SK-N-SH (cell line): ENCODE results near the gene CFDP1. TPM values are rescaled to one million over a fixed set of nuclear protein-coding genes. Genes with fewer than 3 reads are reported as not detected.

ENCODE experiments used
- CTCF ChIA-PET: fragments of 300-600, 350-600 bp; formaldehyde crosslinking; extraction: SDS; loops from one replicate; lab custom pipeline; 2021; lab: Yijun Ruan, JAX
- POLR2A ChIA-PET: fragments of 350-600 bp; sonication (Branson Sonifier 250); formaldehyde crosslinking; extraction: SDS; loops from one replicate; lab custom pipeline; 2020; ENCODE audit warnings: antibody characterized with exemption, inconsistent platforms; lab: Yijun Ruan, JAX
- DNase-seq: peaks from one replicate; pipeline ENCODE4 v3.0.0; 2012
- H2AFZ ChIP-seq: fragments of 200-600 bp; sonication (generic); 2 replicates; pipeline ENCODE4 v1.8.1; 2016; ENCODE audit warnings: antibody characterized with exemption, mild to moderate bottlenecking, low read depth
- H3F3A ChIP-seq: fragments of 200-600 bp; sonication (generic); replicated peaks from 2 replicates; pipeline ENCODE3; 2016; ENCODE audit warnings: antibody characterized with exemption, mild to moderate bottlenecking; ENCODE audit not compliant: insufficient read depth
- H3K27ac ChIP-seq, 2 experiments: fragments of 200-500 bp in 1 of 2; fragments of 200-600 bp in 1 of 2; sonication (Bioruptor generic) in 1 of 2; sonication (generic), shearing (Covaris generic) in 1 of 2; 2 replicates each; pipeline versions ENCODE4 v1.5.1 to v1.6.1; 2014 to 2016; ENCODE audit warnings: low read depth in 2 of 2, inconsistent platforms in 1 of 2, low read length in 1 of 2, mild to moderate bottlenecking in 1 of 2, mixed read lengths in 1 of 2
- H3K27me3 ChIP-seq: fragments of 200-600 bp; sonication (generic), shearing (Covaris generic); 2 replicates; pipeline ENCODE4 v1.6.1; 2016; ENCODE audit warnings: mixed run types; ENCODE audit not compliant: insufficient read depth
- H3K36me3 ChIP-seq, 2 experiments: fragments of 200-500 bp in 1 of 2; fragments of 200-600 bp in 1 of 2; sonication (Bioruptor generic) in 1 of 2; sonication (generic) in 1 of 2; replicated peaks in 1 of 2; 2 replicates each; pipeline versions ENCODE3 to v1.5.1; 2014 to 2016; ENCODE audit warnings: low read length in 1 of 2, mild to moderate bottlenecking in 1 of 2; ENCODE audit not compliant: insufficient read depth in 2 of 2, control insufficient read depth in 1 of 2
- H3K4me1 ChIP-seq, 2 experiments: fragments of 200-500 bp in 1 of 2; fragments of 200-600 bp in 1 of 2; sonication (Bioruptor generic) in 1 of 2; sonication (generic), shearing (Covaris generic) in 1 of 2; 2 replicates each; pipeline versions ENCODE4 v1.5.1 to v1.6.1; 2014 to 2016; ENCODE audit warnings: low read depth in 1 of 2, low read length in 1 of 2, mixed run types in 1 of 2; ENCODE audit not compliant: insufficient read depth in 2 of 2, control insufficient read depth in 1 of 2
- H3K4me2 ChIP-seq: fragments of 200-600 bp; sonication (generic), shearing (Covaris generic); 2 replicates; pipeline ENCODE4 v1.6.1; 2017; ENCODE audit warnings: mixed run types
- H3K4me3 ChIP-seq, 2 experiments: fragments of 200-500 bp in 1 of 2; fragments of 200-600 bp in 1 of 2; sonication (Bioruptor generic) in 1 of 2; sonication (generic), shearing (Covaris generic) in 1 of 2; 2 replicates each; pipeline versions ENCODE4 v1.5.1 to v1.8.1; 2014 to 2016; ENCODE audit warnings: low read depth in 2 of 2, inconsistent platforms in 1 of 2, low read length in 1 of 2, mild to moderate bottlenecking in 1 of 2, mixed read lengths in 1 of 2, moderate library complexity in 1 of 2
- H3K79me2 ChIP-seq: fragments of 200-600 bp; sonication (generic); 2 replicates; pipeline ENCODE4 v1.8.1; 2017; ENCODE audit warnings: mild to moderate bottlenecking; ENCODE audit not compliant: insufficient read depth
- H3K9ac ChIP-seq: fragments of 200-600 bp; sonication (generic); 2 replicates; pipeline ENCODE4 v1.6.1; 2017; ENCODE audit warnings: mixed run types
- H3K9me2 ChIP-seq: fragments of 200-600 bp; sonication (generic); 2 replicates; pipeline ENCODE4 v1.6.1; 2017; ENCODE audit warnings: mixed run types
- H3K9me3 ChIP-seq: fragments of 200-600 bp; sonication (generic); 2 replicates; pipeline ENCODE4 v1.6.1; 2017; ENCODE audit warnings: mixed run types, mild to moderate bottlenecking, moderate library complexity
- H4K20me1 ChIP-seq: fragments of 200-600 bp; sonication (generic); 2 replicates; pipeline ENCODE4 v1.6.1; 2017; ENCODE audit warnings: mild to moderate bottlenecking, mixed run types; ENCODE audit not compliant: insufficient read depth
- EP300 ChIP-seq, 2 experiments: IDR thresholded peaks; 2 replicates each; pipeline versions ENCODE4 v1.4.0 to v1.6.1; 2012; ENCODE audit warnings: borderline replicate concordance in 1 of 2, low read depth in 1 of 2, low read length in 1 of 2
- EZH2phosphoT487 ChIP-seq: fragments of 200-600 bp; sonication (generic); IDR thresholded peaks from 2 replicates; pipeline ENCODE4 v1.6.1; 2017; ENCODE audit warnings: low read depth, mixed run types, mild to moderate bottlenecking, antibody characterized with exemption, moderate library complexity, borderline replicate concordance
- FOXJ3 ChIP-seq: sonication (generic); formaldehyde crosslinking; IDR thresholded peaks from 2 replicates; pipeline ENCODE4 v1.5.1; 2020; ENCODE audit warnings: mild to moderate bottlenecking, missing genetic modification reagents
- JUND ChIP-seq: IDR thresholded peaks from 2 replicates; pipeline ENCODE4 v1.4.0; 2012
- MXI1 ChIP-seq: IDR thresholded peaks from 2 replicates; pipeline ENCODE4 v1.6.1; 2012; ENCODE audit warnings: mild to moderate bottlenecking, low read depth, low read length, improper control_type of control experiment
- POLR2AphosphoS5 ChIP-seq: IDR thresholded peaks from 2 replicates; pipeline ENCODE4 v1.6.1; 2012; ENCODE audit warnings: low read depth, low read length
- RAD21 ChIP-seq: IDR thresholded peaks from 2 replicates; pipeline ENCODE4 v1.6.1; 2012; ENCODE audit warnings: mild to moderate bottlenecking, low read length
- RCOR1 ChIP-seq: fragments of 150-350 bp; IDR thresholded peaks from 2 replicates; pipeline ENCODE4 v1.6.1; 2017; ENCODE audit warnings: antibody characterized with exemption, low read length
- RXRA ChIP-seq: IDR thresholded peaks from 2 replicates; pipeline ENCODE4 v1.4.0; 2012; ENCODE audit warnings: low read depth, mild to moderate bottlenecking, borderline replicate concordance
- SMC3 ChIP-seq: IDR thresholded peaks from 2 replicates; pipeline ENCODE4 v1.6.1; 2012; ENCODE audit warnings: low read depth, low read length, improper control_type of control experiment
- TCF12 ChIP-seq: IDR thresholded peaks from 2 replicates; pipeline ENCODE4 v1.4.0; 2012
- TEAD4 ChIP-seq: IDR thresholded peaks from 2 replicates; pipeline ENCODE4 v1.4.0; 2012; ENCODE audit warnings: mild to moderate bottlenecking, borderline replicate concordance; ENCODE audit not compliant: insufficient read depth
- WGBS: methylation state at CpG from one replicate; pipeline ENCODE4 v1.1.6; 2017; ENCODE audit warnings: low lambda C conversion rate; 5-methylcytosine and 5-hydroxymethylcytosine counted together
- polyA plus RNA-seq, 3 experiments: library from polyadenylated mRNA; depleted of rRNA; stranded (reverse); fragments of >200 nt; gene quantifications; 2 replicates each; pipeline ENCODE4 v1.2.3, GENCODE V29; 2012
- TF ChIP-seq, protein P1 (sequence below): IDR thresholded peaks from 2 replicates; pipeline ENCODE4; 2012
- TF ChIP-seq, protein P2 (sequence below): IDR thresholded peaks from 2 replicates; pipeline ENCODE4 v1.6.1; 2012; ENCODE audit warnings: mild to moderate bottlenecking, low read depth, low read length, moderate library complexity

Gene CFDP1
- polyA plus RNA-seq, 1 of the 3 experiments (the other 2 are of a cell fraction) = 46.0 TPM

DNA sequence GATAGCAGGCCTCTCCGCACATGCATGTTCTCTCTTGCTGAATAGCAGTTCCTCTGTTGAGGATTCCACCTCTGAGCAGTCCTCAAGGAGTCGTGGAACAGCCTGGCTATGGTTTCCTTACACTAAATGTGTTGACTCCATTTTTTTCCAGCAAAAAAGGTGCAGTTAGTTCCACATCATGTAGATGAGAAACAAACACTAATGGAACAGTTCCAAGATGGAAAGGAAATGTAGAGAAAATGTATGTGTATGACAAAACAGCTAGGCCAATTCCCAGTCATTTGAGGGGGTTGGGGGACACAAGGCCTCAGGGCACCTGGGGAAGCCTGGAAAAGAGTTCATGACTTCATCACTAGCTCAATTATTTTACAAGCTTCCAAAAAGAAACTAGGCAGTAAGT, 90.0 kb downstream of the CFDP1 start:
- no peaks in the 10 kb centered on the region for H4K20me1 ChIP-seq
- H3K9me3 ChIP-seq = no peaks in the 10 kb centered on the region
- H3F3A ChIP-seq = peaks cover 40% of the 10 kb centered on the region
- H3K36me3 ChIP-seq = peaks cover 3 to 4% of the 10 kb centered on the region in 2 experiments
- peak overlapping the region; percentile 23 to 81; a peak in 3 of 4 replicates for H3K27ac ChIP-seq
- no peak overlapping the region for H3K4me3 ChIP-seq
- no peak for DNase-seq
- H3K4me2 ChIP-seq = peak overlapping the region; percentile 57
- H2AFZ ChIP-seq = no peak overlapping the region
- no peaks in the 10 kb centered on the region for H3K27me3 ChIP-seq
- H3K79me2 ChIP-seq = peaks cover 14% of the 10 kb centered on the region
- H3K9me2 ChIP-seq = no peaks in the 10 kb centered on the region
- no peak for TF ChIP-seq RCOR1
- TF ChIP-seq JUND = no peak
- TF ChIP-seq FOXJ3 (CRISPR knock-in tag) = no peak
- TF ChIP-seq, protein P1, sequence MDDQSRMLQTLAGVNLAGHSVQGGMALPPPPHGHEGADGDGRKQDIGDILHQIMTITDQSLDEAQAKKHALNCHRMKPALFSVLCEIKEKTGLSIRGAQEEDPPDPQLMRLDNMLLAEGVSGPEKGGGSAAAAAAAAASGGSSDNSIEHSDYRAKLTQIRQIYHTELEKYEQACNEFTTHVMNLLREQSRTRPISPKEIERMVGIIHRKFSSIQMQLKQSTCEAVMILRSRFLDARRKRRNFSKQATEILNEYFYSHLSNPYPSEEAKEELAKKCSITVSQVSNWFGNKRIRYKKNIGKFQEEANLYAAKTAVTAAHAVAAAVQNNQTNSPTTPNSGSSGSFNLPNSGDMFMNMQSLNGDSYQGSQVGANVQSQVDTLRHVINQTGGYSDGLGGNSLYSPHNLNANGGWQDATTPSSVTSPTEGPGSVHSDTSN = no peak
- no peak for TF ChIP-seq POLR2AphosphoS5
- H3K4me1 ChIP-seq = peaks cover 29 to 44% of the 10 kb centered on the region in 2 experiments
- 0 out of 2 replicates have a peak overlapping the region, but pooled peaks have one; percentile 8 for H3K9ac ChIP-seq
- 94% methylated on average over 2 of the region's 2 CpGs for WGBS
- ChIA-PET POLR2A (no interaction called here), CTCF (interaction anchor here (0.8 to 2.6 kb wide), 3 partner anchors 13 to 110 kb away, joined by 3 to 12 read pairs (median 4); no protein-coding TSS in a partner anchor)

DNA sequence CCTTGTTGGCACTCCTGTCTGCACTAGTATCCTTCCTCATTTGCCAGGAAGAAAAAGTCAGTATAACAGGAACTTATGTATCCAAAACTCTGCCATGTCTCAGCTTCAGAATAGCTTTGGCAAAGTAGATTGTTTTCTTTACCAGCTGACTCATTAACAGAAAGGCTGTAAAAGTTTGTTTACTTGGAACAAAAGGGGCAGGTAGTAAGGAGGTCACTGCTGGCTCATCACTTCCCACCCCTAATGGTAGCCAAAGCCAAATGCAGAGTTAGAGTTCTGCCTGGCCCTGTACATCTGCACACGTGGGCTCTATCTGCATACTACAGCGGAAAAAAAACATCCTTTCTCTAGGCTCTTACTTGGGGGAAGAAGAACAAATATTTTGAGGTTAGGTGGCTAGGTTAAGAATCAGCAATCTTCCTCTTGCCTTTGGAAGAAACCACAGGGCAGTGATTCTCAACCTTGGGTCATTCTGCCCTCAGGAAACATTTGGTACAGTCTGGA, 90.9 kb downstream of the CFDP1 start:
- H3K9me3 ChIP-seq = no peaks in the 10 kb centered on the region
- CTCF ChIA-PET = interaction anchor here (0.8 to 2.6 kb wide), 2 partner anchors 12 to 109 kb away, joined by 4 to 12 read pairs; no protein-coding TSS in a partner anchor
- 63% methylated on average over 2 of the region's 2 CpGs for WGBS
- peaks cover 8% of the 10 kb centered on the region for H3K79me2 ChIP-seq
- POLR2A ChIA-PET = interaction anchor here (1.1 kb wide), 1 partner anchor 14 kb away, joined by 3 read pairs; no protein-coding TSS in a partner anchor
- peaks cover 40% of the 10 kb centered on the region for H3F3A ChIP-seq
- DNase-seq = no peak
- no peaks in the 10 kb centered on the region for H3K27me3 ChIP-seq
- peaks cover 3 to 4% of the 10 kb centered on the region in 2 experiments for H3K36me3 ChIP-seq
- no peaks in the 10 kb centered on the region for H4K20me1 ChIP-seq
- TF ChIP-seq TCF12 (0 out of 2 replicates have a peak, but pooled peaks have one; percentile 25), MXI1 (no peak), EP300 (IDR thresholded peaks at IDR 0.05; ENCODE audit: borderline replicate concordance in 1 of 2, low read depth in 1 of 2, low read length in 1 of 2) (peak in 1 of 2 experiments; percentile 13; a peak in 1 of 4 replicates)
- no peaks in the 10 kb centered on the region for H3K9me2 ChIP-seq
- no peak overlapping the region for H2AFZ ChIP-seq
- peak overlapping the region; percentile 44; the same call in 1 of the 2 replicates for H3K9ac ChIP-seq
- H3K4me3 ChIP-seq = no peak overlapping the region
- H3K4me2 ChIP-seq = peak overlapping the region; percentile 57
- H3K27ac ChIP-seq = peak overlapping the region; percentile 80 to 81
- H3K4me1 ChIP-seq = peaks cover 29 to 44% of the 10 kb centered on the region in 2 experiments

DNA sequence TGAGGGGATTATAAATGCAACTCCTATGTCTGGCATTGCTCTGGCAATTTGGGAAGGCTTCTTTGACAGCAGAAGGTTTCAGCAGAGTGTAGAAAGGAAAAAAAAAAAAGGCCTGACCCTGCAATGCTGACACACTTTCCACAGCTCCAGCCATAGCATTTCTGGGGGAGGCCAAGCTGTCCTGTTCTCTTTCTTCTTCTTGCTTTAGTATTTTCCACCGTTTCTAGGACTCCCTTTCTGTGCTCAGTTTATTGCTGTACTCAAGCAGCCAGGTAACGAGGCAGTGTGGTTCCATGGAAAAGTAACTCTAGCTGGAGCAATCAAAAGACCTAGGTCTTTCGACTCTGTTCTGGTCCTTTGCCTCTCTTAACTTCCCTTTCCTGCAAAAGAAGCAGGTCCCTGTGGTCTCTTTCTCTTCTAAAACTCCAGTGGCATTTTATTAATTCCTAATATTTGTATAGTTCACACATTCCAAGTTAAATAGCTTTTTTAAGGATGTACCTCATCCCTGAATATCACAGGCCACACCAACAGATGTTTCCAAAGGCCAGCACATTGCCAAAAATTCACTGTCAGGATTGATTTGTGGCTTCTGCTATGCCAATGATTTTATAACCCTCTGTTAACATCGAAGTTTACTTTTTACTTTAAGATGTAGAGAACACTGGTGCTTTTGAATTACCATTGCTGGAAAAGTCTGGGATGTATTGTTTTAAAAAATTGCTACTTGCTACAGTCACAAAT, 91.6 kb downstream of the CFDP1 start:
- H3K4me1 ChIP-seq = peaks cover 29 to 44% of the 10 kb centered on the region in 2 experiments
- ChIA-PET POLR2A (interaction anchor here (1.1 kb wide), 1 partner anchor 13 kb away, joined by 3 read pairs; no protein-coding TSS in a partner anchor), CTCF (interaction anchor here (1.4 to 2.9 kb wide), 2 partner anchors 108 to 142 kb away, joined by 3 to 7 read pairs; no protein-coding TSS in a partner anchor)
- H3K9me3 ChIP-seq = no peaks in the 10 kb centered on the region
- no peaks in the 10 kb centered on the region for H4K20me1 ChIP-seq
- H3K27me3 ChIP-seq = no peaks in the 10 kb centered on the region
- no peak overlapping the region for H2AFZ ChIP-seq
- peaks cover 8% of the 10 kb centered on the region for H3K79me2 ChIP-seq
- H3F3A ChIP-seq = peaks cover 40% of the 10 kb centered on the region
- H3K36me3 ChIP-seq = peaks cover 3 to 4% of the 10 kb centered on the region in 2 experiments
- DNase-seq = no peak
- H3K9me2 ChIP-seq = no peaks in the 10 kb centered on the region
- H3K4me3 ChIP-seq = no peak overlapping the region
- peak overlapping the region; percentile 57 for H3K4me2 ChIP-seq
- peak overlapping the region; percentile 80 to 81 for H3K27ac ChIP-seq
- WGBS = 42% methylated on average over 4 of the region's 4 CpGs
- peak overlapping the region; percentile 44; the same call in 1 of the 2 replicates for H3K9ac ChIP-seq
- TF ChIP-seq RAD21 (no peak), SMC3 (no peak), EZH2phosphoT487 (no peak), TEAD4 (no peak), RXRA (no peak)
- TF ChIP-seq, protein P1 = peak; percentile 63; the same call in 1 of the 2 replicates
- TF ChIP-seq, protein P2, sequence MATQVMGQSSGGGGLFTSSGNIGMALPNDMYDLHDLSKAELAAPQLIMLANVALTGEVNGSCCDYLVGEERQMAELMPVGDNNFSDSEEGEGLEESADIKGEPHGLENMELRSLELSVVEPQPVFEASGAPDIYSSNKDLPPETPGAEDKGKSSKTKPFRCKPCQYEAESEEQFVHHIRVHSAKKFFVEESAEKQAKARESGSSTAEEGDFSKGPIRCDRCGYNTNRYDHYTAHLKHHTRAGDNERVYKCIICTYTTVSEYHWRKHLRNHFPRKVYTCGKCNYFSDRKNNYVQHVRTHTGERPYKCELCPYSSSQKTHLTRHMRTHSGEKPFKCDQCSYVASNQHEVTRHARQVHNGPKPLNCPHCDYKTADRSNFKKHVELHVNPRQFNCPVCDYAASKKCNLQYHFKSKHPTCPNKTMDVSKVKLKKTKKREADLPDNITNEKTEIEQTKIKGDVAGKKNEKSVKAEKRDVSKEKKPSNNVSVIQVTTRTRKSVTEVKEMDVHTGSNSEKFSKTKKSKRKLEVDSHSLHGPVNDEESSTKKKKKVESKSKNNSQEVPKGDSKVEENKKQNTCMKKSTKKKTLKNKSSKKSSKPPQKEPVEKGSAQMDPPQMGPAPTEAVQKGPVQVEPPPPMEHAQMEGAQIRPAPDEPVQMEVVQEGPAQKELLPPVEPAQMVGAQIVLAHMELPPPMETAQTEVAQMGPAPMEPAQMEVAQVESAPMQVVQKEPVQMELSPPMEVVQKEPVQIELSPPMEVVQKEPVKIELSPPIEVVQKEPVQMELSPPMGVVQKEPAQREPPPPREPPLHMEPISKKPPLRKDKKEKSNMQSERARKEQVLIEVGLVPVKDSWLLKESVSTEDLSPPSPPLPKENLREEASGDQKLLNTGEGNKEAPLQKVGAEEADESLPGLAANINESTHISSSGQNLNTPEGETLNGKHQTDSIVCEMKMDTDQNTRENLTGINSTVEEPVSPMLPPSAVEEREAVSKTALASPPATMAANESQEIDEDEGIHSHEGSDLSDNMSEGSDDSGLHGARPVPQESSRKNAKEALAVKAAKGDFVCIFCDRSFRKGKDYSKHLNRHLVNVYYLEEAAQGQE = no peak
